ENCODE data around the gene ABI3BP. TPM values are rescaled to one million over a fixed set of nuclear protein-coding genes. Genes with fewer than 3 reads are reported as not detected.

The ABI3BP gene
- total RNA-seq, 1 donor from 2014 or later: 2.2 TPM

- Mint-ChIP-seq H3K27ac (no peak overlapping the region), H3K9me3 (peaks cover 4% of the 10 kb centered on the region), H3K27me3 (ENCODE audit: low read depth) (peaks cover 36% of the 10 kb centered on the region), H3K4me3 (no peak overlapping the region), H3K4me1 (no peaks in the 10 kb centered on the region), H3K36me3 (no peaks in the 10 kb centered on the region)
- DNase-seq (ENCODE audit: low spot score in 2 of 2, unreplicated experiment in 2 of 2): no peak
- no peak for TF ChIP-seq CTCF (IDR thresholded peaks at IDR 0.05; ENCODE audit: unreplicated experiment)
These were observed 123.4 kb downstream of the ABI3BP start for GRCh38 chr3:100869787-100870186.

GRCh38 chr3:100868894-100869293 is 124.3 kb downstream of the ABI3BP start:
- H3K9me3 Mint-ChIP-seq: peaks cover 4% of the 10 kb centered on the region
- no peak overlapping the region for H3K27ac Mint-ChIP-seq
- no peaks in the 10 kb centered on the region for H3K4me1 Mint-ChIP-seq
- H3K27me3 Mint-ChIP-seq (ENCODE audit: low read depth): peaks cover 42% of the 10 kb centered on the region
- no peak overlapping the region for H3K4me3 Mint-ChIP-seq
- no peaks in the 10 kb centered on the region for H3K36me3 Mint-ChIP-seq
- TF ChIP-seq CTCF (IDR thresholded peaks at IDR 0.05; ENCODE audit: unreplicated experiment): no peak
- DNase-seq (ENCODE audit: low spot score in 2 of 2, unreplicated experiment in 2 of 2): no peak

- Mint-ChIP-seq H3K4me1 (no peaks in the 10 kb centered on the region), H3K9me3 (peaks cover 4% of the 10 kb centered on the region), H3K4me3 (no peak overlapping the region)
These were observed 125.1 kb downstream of the ABI3BP start for GRCh38 chr3:100868096-100868495.

GRCh38 chr3:100865442-100865841 is 127.8 kb downstream of the ABI3BP start:
- Mint-ChIP-seq H3K27ac (no peak overlapping the region), H3K4me3 (no peak overlapping the region), H3K36me3 (no peaks in the 10 kb centered on the region), H3K27me3 (ENCODE audit: low read depth) (peaks cover 35% of the 10 kb centered on the region), H3K9me3 (peaks cover 1% of the 10 kb centered on the region), H3K4me1 (no peaks in the 10 kb centered on the region)
- no peak for DNase-seq (ENCODE audit: low spot score in 2 of 2, unreplicated experiment in 2 of 2)
- TF ChIP-seq CTCF (IDR thresholded peaks at IDR 0.05; ENCODE audit: unreplicated experiment): no peak

More at GRCh38 chr3:100868096-100868495, 125.1 kb downstream of the ABI3BP start:
- TF ChIP-seq CTCF (IDR thresholded peaks at IDR 0.05; ENCODE audit: unreplicated experiment): no peak
- no peak for DNase-seq (ENCODE audit: low spot score in 2 of 2, unreplicated experiment in 2 of 2)
- H3K36me3 Mint-ChIP-seq: no peaks in the 10 kb centered on the region
- H3K27ac Mint-ChIP-seq: no peak overlapping the region
- H3K27me3 Mint-ChIP-seq (ENCODE audit: low read depth): peaks cover 37% of the 10 kb centered on the region

- Mint-ChIP-seq H3K27ac (no peak overlapping the region), H3K9me3 (no peaks in the 10 kb centered on the region), H3K4me3 (no peak overlapping the region)
These were observed 128.6 kb downstream of the ABI3BP start for GRCh38 chr3:100864471-100865250.

More at GRCh38 chr3:100864471-100865250, 128.6 kb downstream of the ABI3BP start:
- H3K27me3 Mint-ChIP-seq (ENCODE audit: low read depth): peaks cover 38% of the 10 kb centered on the region
- H3K4me1 Mint-ChIP-seq: no peaks in the 10 kb centered on the region
- no peak for DNase-seq (ENCODE audit: low spot score in 2 of 2, unreplicated experiment in 2 of 2)
- no peak for TF ChIP-seq CTCF (IDR thresholded peaks at IDR 0.05; ENCODE audit: unreplicated experiment)
- H3K36me3 Mint-ChIP-seq: no peaks in the 10 kb centered on the region

All from mesothelial cell of epicardium (in vitro differentiated cells).